ENCODE results near the gene FOSL2. TPM values are rescaled to one million over a fixed set of nuclear protein-coding genes. Genes with fewer than 3 reads are reported as not detected.

The FOSL2 gene
- total RNA-seq, 1 experiment from 2014 or later, result 53.7 TPM

DNA sequence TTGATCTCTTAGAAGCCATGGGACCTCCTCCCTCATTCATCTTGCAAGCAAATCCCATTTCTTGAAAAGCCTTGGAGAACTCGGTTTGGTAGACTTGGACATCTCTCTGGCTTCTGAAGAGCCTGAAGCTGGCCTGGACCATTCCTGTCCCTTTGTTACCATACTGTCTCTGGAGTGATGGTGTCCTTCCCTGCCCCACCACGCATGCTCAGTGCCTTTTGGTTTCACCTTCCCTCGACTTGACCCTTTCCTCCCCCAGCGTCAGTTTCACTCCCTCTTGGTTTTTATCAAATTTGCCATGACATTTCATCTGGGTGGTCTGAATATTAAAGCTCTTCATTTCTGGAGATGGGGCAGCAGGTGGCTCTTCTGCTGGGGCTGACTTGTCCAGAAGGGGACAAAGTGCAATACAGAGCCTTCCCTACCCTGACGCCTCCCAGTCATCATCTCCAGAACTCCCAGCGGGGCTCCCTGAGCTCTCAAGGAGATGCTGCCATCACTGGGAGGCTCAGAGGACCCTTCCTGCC is 20.0 kb downstream of the FOSL2 start:
- Mint-ChIP-seq H3K36me3 (ENCODE audit: insufficient read depth, unreplicated experiment) (peaks cover 81% of the 10 kb centered on the region), H3K9me3 (ENCODE audit: low read depth, unreplicated experiment) (no peaks in the 10 kb centered on the region), H3K4me1 (ENCODE audit: low read depth, unreplicated experiment) (peaks cover 13% of the 10 kb centered on the region), H3K27ac (ENCODE audit: unreplicated experiment) (peak overlapping the region; percentile 51), H3K27me3 (ENCODE audit: unreplicated experiment) (no peaks in the 10 kb centered on the region), H3K4me3 (ENCODE audit: low read depth, unreplicated experiment) (no peak overlapping the region)
- CTCF ChIA-PET, result no interaction called here
- TF ChIP-seq, protein P1, sequence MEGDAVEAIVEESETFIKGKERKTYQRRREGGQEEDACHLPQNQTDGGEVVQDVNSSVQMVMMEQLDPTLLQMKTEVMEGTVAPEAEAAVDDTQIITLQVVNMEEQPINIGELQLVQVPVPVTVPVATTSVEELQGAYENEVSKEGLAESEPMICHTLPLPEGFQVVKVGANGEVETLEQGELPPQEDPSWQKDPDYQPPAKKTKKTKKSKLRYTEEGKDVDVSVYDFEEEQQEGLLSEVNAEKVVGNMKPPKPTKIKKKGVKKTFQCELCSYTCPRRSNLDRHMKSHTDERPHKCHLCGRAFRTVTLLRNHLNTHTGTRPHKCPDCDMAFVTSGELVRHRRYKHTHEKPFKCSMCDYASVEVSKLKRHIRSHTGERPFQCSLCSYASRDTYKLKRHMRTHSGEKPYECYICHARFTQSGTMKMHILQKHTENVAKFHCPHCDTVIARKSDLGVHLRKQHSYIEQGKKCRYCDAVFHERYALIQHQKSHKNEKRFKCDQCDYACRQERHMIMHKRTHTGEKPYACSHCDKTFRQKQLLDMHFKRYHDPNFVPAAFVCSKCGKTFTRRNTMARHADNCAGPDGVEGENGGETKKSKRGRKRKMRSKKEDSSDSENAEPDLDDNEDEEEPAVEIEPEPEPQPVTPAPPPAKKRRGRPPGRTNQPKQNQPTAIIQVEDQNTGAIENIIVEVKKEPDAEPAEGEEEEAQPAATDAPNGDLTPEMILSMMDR (IDR thresholded peaks at IDR 0.05; ENCODE audit: unreplicated experiment), result no peak
- intact Hi-C loops (cut with micrococcal nuclease; ENCODE audit: unreplicated experiment), result no loop called here
- no TSS peak for BruUV-seq (replicated peaks)
- DNase-seq, result no peak

DNA sequence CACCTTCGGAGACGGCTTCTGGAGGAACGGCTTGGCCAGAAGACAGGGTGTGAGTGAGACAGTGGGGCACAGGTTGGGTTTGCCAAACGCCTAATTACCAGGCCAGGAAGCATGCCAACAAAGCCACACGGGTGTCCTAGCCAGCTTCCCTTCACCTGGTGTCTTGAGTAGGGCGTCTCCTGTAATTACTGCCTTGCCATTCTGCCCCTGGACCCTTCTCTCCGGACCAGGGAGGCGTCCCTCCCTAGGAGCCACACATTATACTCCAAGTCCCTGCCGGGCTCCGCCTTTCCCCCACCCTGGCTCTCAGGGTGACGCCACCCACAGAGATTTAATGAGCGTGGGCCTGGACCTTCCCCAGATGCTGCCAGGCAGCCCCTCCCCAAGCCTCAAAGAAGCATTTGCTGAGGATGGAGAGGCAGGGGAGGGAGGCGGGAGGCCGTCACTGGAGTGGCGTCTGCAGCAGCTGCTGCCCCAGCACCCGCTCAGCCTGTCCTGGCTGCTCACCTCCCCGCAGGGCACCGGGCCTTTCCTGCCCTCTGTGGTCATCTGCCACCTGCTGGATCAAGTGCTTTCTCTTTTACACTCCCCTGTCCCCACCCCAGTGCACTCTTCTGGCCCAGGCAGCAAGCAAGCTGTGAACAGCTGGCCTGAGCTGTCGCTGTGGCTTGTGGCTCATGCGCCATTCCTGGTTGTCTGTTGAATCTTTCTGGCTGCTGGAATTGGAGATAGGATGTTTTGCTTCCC is 20.7 kb downstream of the FOSL2 start:
- CTCF ChIA-PET, result no interaction called here

DNA sequence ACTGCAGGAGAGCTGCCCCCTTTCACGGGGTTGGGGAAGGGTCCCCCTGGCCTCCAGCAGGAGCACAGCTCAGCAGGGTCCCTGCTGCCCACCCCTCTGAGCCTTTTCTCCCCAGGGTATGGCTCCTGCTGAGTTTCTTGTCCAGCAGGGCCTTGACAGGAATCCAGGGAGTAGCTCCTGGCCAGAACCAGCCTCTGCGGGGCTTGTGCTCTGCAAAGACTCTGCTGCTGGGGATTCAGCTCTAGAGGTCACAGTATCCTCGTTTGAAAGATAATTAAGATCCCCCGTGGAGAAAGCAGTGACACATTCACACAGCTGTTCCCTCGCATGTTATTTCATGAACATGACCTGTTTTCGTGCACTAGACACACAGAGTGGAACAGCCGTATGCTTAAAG is 21.2 kb downstream of the FOSL2 start:
- Mint-ChIP-seq H3K4me3 (ENCODE audit: low read depth, unreplicated experiment) (no peak overlapping the region), H3K4me1 (ENCODE audit: low read depth, unreplicated experiment) (peaks cover 5% of the 10 kb centered on the region), H3K27me3 (ENCODE audit: unreplicated experiment) (no peaks in the 10 kb centered on the region), H3K27ac (ENCODE audit: unreplicated experiment) (peak overlapping the region; percentile 51), H3K9me3 (ENCODE audit: low read depth, unreplicated experiment) (no peaks in the 10 kb centered on the region), H3K36me3 (ENCODE audit: insufficient read depth, unreplicated experiment) (peaks cover 70% of the 10 kb centered on the region)
- TF ChIP-seq, protein P1 (IDR thresholded peaks at IDR 0.05; ENCODE audit: unreplicated experiment), result no peak
- no TSS peak for BruUV-seq (replicated peaks)
- intact Hi-C loops (cut with micrococcal nuclease; ENCODE audit: unreplicated experiment), result no loop called here
- no peak for DNase-seq
- CTCF ChIA-PET, result interaction anchor here (1.6 kb wide), 1 partner anchor 11 kb away, joined by 4 read pairs; no protein-coding TSS in a partner anchor

More for the DNA sequence above, 20.7 kb downstream of the FOSL2 start:
- Mint-ChIP-seq H3K36me3 (ENCODE audit: insufficient read depth, unreplicated experiment) (peaks cover 75% of the 10 kb centered on the region), H3K27me3 (ENCODE audit: unreplicated experiment) (no peaks in the 10 kb centered on the region), H3K9me3 (ENCODE audit: low read depth, unreplicated experiment) (no peaks in the 10 kb centered on the region), H3K27ac (ENCODE audit: unreplicated experiment) (peak overlapping the region; percentile 51), H3K4me1 (ENCODE audit: low read depth, unreplicated experiment) (peaks cover 7% of the 10 kb centered on the region), H3K4me3 (ENCODE audit: low read depth, unreplicated experiment) (no peak overlapping the region)
- intact Hi-C loops (cut with micrococcal nuclease; ENCODE audit: unreplicated experiment), result no loop called here
- DNase-seq, result no peak
- TF ChIP-seq, protein P1 (IDR thresholded peaks at IDR 0.05; ENCODE audit: unreplicated experiment), result no peak
- no TSS peak for BruUV-seq (replicated peaks)

DNA sequence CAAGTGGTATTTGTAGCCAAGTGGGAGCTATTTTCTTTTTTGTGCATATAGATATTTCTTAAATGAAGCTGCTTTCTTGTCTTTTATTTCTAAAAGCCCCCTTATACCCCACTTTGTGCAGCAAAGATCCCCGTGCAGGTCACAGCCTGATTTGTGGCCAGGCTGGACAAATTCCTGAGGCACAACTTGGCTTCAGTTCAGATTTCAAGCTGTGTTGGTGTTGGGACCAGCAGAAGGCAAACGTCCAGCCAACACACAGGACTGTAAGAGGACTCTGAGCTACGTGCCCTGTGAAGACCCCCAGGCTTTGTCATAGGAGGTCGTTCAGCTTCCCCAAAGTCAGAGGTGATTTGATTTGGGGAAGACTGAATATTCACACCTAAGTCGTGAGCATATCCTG is 21.9 kb downstream of the FOSL2 start:
- H3K4me3 Mint-ChIP-seq (ENCODE audit: low read depth, unreplicated experiment), result no peak overlapping the region
- H3K9me3 Mint-ChIP-seq (ENCODE audit: low read depth, unreplicated experiment), result no peaks in the 10 kb centered on the region
- TF ChIP-seq, protein P1 (IDR thresholded peaks at IDR 0.05; ENCODE audit: unreplicated experiment), result no peak
- intact Hi-C loops (cut with micrococcal nuclease; ENCODE audit: unreplicated experiment), result no loop called here
- H3K36me3 Mint-ChIP-seq (ENCODE audit: insufficient read depth, unreplicated experiment), result peaks cover 66% of the 10 kb centered on the region
- H3K27me3 Mint-ChIP-seq (ENCODE audit: unreplicated experiment), result no peaks in the 10 kb centered on the region
- no peak overlapping the region for H3K27ac Mint-ChIP-seq (ENCODE audit: unreplicated experiment)
- peaks cover 10% of the 10 kb centered on the region for H3K4me1 Mint-ChIP-seq (ENCODE audit: low read depth, unreplicated experiment)
- no peak for DNase-seq
- BruUV-seq (replicated peaks), result no TSS peak
- CTCF ChIA-PET, result interaction anchor here (1.6 kb wide), 1 partner anchor 11 kb away, joined by 4 read pairs; no protein-coding TSS in a partner anchor
